Measurements from ENCODE around the gene COL9A1. TPM values are rescaled to one million over a fixed set of nuclear protein-coding genes. Genes with fewer than 3 reads are reported as not detected.

The COL9A1 gene
- total RNA-seq, 1 experiment from 2014 or later, result 7.8 TPM

DNA sequence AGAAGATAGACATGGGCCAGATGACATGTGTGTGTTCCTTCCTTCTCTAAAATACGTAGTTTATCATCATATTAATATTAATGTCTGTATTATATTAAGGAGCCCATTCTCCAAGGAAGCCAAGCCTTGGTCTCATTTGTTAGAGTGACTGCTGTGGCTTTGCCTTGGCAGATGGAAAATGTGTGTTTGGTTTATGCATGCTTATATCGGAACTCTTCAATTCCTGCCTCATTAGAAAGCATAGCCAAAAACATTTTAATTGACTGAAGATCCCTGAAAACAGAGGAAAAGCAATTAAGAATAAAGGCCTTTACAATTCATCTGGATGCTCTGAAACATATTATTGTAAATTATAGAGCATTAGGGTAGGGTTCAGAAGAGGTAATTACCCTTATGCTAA, 106.4 kb downstream of the COL9A1 start:
- H3K18ac ChIP-seq (ENCODE audit: insufficient read length, low read depth, low read length), result no peak overlapping the region
- Mint-ChIP-seq H3K4me3 (no peak overlapping the region), H3K4me1 (no peaks in the 10 kb centered on the region; a peak in 1 of 4 replicates), H3K27ac (no peak overlapping the region), H3K36me3 (ENCODE audit: insufficient read depth in 1 of 3, low read depth in 3 of 3) (no peaks in the 10 kb centered on the region), H3K9me3 (no peaks in the 10 kb centered on the region), H3K27me3 (ENCODE audit: low read depth) (no peaks in the 10 kb centered on the region; the same call in 1 of the 2 replicates)
- no peak overlapping the region for H3T11ph ChIP-seq (ENCODE audit: low read length)
- H3K4ac ChIP-seq (ENCODE audit: low read depth, low read length), result no peak overlapping the region
- H2BK15ac ChIP-seq (ENCODE audit: low read depth, low read length), result no peak overlapping the region
- H3K79me1 ChIP-seq (ENCODE audit: insufficient read depth, low read depth, low read length, poor library complexity, severe bottlenecking), result no peaks in the 10 kb centered on the region
- no peak overlapping the region for H2BK120ac ChIP-seq (ENCODE audit: low read depth, low read length, poor library complexity, severe bottlenecking)
- DNase-seq, result no peak
- no peak overlapping the region for H3K14ac ChIP-seq (ENCODE audit: insufficient read depth, low read length)
- no peaks in the 10 kb centered on the region for H3K27me3 ChIP-seq (ENCODE audit: insufficient read depth, low read length)
- H2BK12ac ChIP-seq (ENCODE audit: insufficient read length, low read depth, low read length), result no peak overlapping the region
- TF ChIP-seq, protein P1, sequence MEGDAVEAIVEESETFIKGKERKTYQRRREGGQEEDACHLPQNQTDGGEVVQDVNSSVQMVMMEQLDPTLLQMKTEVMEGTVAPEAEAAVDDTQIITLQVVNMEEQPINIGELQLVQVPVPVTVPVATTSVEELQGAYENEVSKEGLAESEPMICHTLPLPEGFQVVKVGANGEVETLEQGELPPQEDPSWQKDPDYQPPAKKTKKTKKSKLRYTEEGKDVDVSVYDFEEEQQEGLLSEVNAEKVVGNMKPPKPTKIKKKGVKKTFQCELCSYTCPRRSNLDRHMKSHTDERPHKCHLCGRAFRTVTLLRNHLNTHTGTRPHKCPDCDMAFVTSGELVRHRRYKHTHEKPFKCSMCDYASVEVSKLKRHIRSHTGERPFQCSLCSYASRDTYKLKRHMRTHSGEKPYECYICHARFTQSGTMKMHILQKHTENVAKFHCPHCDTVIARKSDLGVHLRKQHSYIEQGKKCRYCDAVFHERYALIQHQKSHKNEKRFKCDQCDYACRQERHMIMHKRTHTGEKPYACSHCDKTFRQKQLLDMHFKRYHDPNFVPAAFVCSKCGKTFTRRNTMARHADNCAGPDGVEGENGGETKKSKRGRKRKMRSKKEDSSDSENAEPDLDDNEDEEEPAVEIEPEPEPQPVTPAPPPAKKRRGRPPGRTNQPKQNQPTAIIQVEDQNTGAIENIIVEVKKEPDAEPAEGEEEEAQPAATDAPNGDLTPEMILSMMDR (conservative IDR thresholded peaks at IDR 0.05), result no peak
- no peak overlapping the region for H3K56ac ChIP-seq (ENCODE audit: insufficient read length, low read depth, low read length)
- no peak overlapping the region for H2BK20ac ChIP-seq (ENCODE audit: low read depth, low read length, poor library complexity, severe bottlenecking)
- H4K20me1 ChIP-seq (ENCODE audit: control insufficient read depth, insufficient read depth, insufficient read length), result no peaks in the 10 kb centered on the region
- no peaks in the 10 kb centered on the region for H3K23me2 ChIP-seq (ENCODE audit: insufficient read length, low read depth, low read length, poor library complexity, severe bottlenecking)
- no peak overlapping the region for H3K27ac ChIP-seq (ENCODE audit: insufficient read length, low read depth, low read length)
- no peak overlapping the region for H2AFZ ChIP-seq (ENCODE audit: low read length)
- no peak overlapping the region for H4K5ac ChIP-seq (ENCODE audit: insufficient read length, low read depth, low read length)
- H3K4me2 ChIP-seq (ENCODE audit: insufficient read depth, insufficient read length, low read length), result no peak overlapping the region
- no peaks in the 10 kb centered on the region for H3K9me3 ChIP-seq (ENCODE audit: control insufficient read depth, low read depth, low read length)
- H3K23ac ChIP-seq (ENCODE audit: insufficient read length, low read depth, low read length), result no peak overlapping the region
- no peaks in the 10 kb centered on the region for H3K4me1 ChIP-seq (ENCODE audit: insufficient read depth, low read length)
- H2BK5ac ChIP-seq (ENCODE audit: insufficient read length, low read length), result no peak overlapping the region
- H4K8ac ChIP-seq (replicated peaks; ENCODE audit: insufficient read length, low read depth, low read length), result no peak overlapping the region
- no CpG with 5 or more reads among the region's 2 CpGs for WGBS (ENCODE audit: extremely low coverage, insufficient read length, low lambda C conversion rate)
- H3K79me2 ChIP-seq (ENCODE audit: insufficient read depth, low read length), result no peaks in the 10 kb centered on the region
- no peak overlapping the region for H3K9ac ChIP-seq (ENCODE audit: extremely low read depth, insufficient read length, low read length)
- no peak overlapping the region for H2AK5ac ChIP-seq (ENCODE audit: insufficient read length, low read length)
- no peak overlapping the region for H4K91ac ChIP-seq (ENCODE audit: insufficient read length, low read depth, low read length)

Measured in H9 (cell line).